ENCODE measurements around the gene MACF1.
"Not testable (repeated sequence)": the region's sequence is repeated elsewhere in the genome, so short reads cannot be mapped to it uniquely, and the experiment has no call there.

Gene MACF1

DNA sequence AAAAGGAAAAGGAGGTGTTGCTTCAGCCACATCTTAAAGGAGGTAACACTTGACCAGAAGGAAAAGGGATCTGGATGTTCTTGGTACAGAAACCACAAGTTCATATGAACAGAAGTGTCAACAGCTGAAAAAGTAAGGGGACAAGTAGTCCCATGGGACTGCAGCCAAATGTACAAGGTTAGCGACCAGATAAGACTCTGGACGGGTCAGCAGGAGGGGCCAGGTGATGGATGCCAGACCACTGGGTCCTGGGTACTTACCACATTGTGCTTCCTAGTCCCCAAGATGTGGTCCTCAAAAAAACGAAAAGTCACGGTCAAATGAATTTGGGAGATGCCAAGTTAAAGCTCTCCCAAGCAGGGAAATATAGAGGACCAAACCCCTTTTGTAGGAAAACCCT, 270.3 kb downstream of the MACF1 start:
- Histone ChIP-seq H3K18ac (ENCODE audit: low read length) (no peak overlapping the region), H3K4me1 (ENCODE audit: control insufficient read depth in 1 of 2, insufficient read depth in 2 of 2, low read length in 2 of 2) (no peaks in the 10 kb centered on the region), H3K79me1 (ENCODE audit: low read length) (no peaks in the 10 kb centered on the region), H3K23ac (ENCODE audit: low read length) (no peak overlapping the region), H3K4ac (ENCODE audit: low read depth, low read length) (no peak overlapping the region), H3K14ac (ENCODE audit: low read length) (no peak overlapping the region), H3K4me2 (ENCODE audit: low read length) (no peak overlapping the region), H2BK5ac (ENCODE audit: low read depth, low read length, poor library complexity) (no peak overlapping the region), H3K27me3 (ENCODE audit: insufficient read depth, low read length) (no peaks in the 10 kb centered on the region), H2BK12ac (ENCODE audit: low read length) (no peak overlapping the region), H3K4me3 (ENCODE audit: low read depth, low read length) (no peak overlapping the region), H2AK5ac (ENCODE audit: low read length) (no peak overlapping the region), H3K36me3 (ENCODE audit: control insufficient read depth in 1 of 2, insufficient read depth in 2 of 2, low read length in 2 of 2) (peaks cover 12 to 30% of the 10 kb centered on the region in 2 experiments), H3K27ac (ENCODE audit: low read depth, low read length) (no peak overlapping the region), H4K12ac (ENCODE audit: low read depth, low read length) (no peak overlapping the region), H4K91ac (ENCODE audit: low read depth, low read length) (no peak overlapping the region), H2AFZ (ENCODE audit: insufficient read depth, low read length, poor library complexity) (no peak overlapping the region), H3K9me3 (ENCODE audit: insufficient read depth, low read depth, low read length) (no peaks in the 10 kb centered on the region), H2BK120ac (ENCODE audit: insufficient read depth, low read length, poor library complexity) (no peak overlapping the region), H3K9ac (ENCODE audit: low read length) (no peak overlapping the region), H3K79me2 (ENCODE audit: control insufficient read depth, insufficient read depth, low read length, poor library complexity) (no peaks in the 10 kb centered on the region), H4K8ac (ENCODE audit: low read depth, low read length) (no peak overlapping the region)
- no peak for DNase-seq
- WGBS (ENCODE audit: extremely low coverage, insufficient coverage, insufficient read length) = no CpG with 5 or more reads among the region's 4 CpGs

DNA sequence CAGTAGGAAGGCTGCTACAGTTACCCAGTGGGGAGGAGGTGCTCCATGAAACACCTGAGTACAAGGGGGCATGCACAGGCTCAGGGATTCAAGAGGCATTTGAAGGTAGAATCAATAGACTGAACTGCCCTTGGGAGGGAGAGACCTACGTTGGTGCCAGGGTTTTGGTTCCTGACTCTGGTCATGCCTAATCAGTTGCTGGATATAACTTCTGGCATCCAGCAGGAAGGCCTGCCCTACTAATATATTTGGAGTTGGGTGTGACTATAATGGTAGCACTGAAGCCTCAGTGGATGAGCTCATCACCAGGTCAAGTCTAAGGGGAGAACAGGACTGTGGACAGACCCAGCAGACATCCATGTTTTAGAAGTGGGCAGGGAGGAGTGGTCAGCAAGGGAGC, 271.1 kb downstream of the MACF1 start:
- not testable (repeated sequence) for H3K23ac ChIP-seq (ENCODE audit: low read length); H3K4me2 ChIP-seq (ENCODE audit: low read length)
- WGBS (ENCODE audit: extremely low coverage, insufficient coverage, insufficient read length) = no CpG with 5 or more reads among the region's 1 CpG

DNA sequence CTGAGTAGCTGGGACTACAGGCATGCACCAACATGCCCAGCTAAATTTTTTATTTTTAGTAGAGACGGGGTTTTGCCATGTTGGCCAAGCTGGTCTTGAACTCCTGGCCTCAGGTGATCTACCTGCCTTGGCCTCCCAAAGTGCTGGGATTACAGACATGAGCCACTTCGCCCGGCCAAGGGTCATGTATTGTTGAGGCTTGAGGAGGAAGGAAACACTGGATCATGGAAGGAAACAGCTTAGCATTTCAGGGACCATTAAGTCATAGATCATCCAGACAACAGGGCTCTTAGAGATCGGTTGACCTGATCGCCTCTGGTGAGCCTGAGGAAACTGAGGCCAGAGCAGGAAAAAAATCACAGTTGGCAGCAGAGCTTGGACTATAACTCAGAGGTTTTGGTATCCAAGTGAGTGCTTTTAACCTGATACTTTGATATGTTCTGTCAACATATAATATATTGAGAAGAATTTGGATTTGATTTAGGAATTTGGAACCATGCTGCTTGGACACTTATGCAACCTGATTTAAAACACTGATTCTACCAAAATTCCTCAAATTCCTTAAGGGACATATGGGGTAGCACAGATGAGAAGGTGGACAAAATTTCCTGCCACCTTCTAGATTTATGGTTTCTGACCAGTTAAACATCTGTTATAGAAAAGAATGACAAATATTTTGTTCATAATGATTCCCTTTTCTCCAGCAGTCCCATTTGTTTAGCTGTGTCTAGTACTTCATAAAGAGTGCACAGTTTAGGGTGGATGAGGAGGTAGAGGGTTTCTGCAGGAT, 273.8 kb downstream of the MACF1 start:
- no peak overlapping the region for H4K8ac ChIP-seq (ENCODE audit: low read depth, low read length)
- no peak overlapping the region for H4K12ac ChIP-seq (ENCODE audit: low read depth, low read length)
- H3K9ac ChIP-seq (ENCODE audit: low read length) = no peak overlapping the region
- H3K4me1 ChIP-seq (ENCODE audit: control insufficient read depth in 1 of 2, insufficient read depth in 2 of 2, low read length in 2 of 2) = no peaks in the 10 kb centered on the region
- no peak overlapping the region for H2AK5ac ChIP-seq (ENCODE audit: low read length)
- no peak overlapping the region for H3K4me3 ChIP-seq (ENCODE audit: low read depth, low read length)
- no peak for DNase-seq
- no peak overlapping the region for H2BK5ac ChIP-seq (ENCODE audit: low read depth, low read length, poor library complexity)
- no peak overlapping the region for H3K18ac ChIP-seq (ENCODE audit: low read length)
- no peak overlapping the region for H2BK12ac ChIP-seq (ENCODE audit: low read length)
- no peaks in the 10 kb centered on the region for H3K9me3 ChIP-seq (ENCODE audit: insufficient read depth, low read depth, low read length)
- no peak overlapping the region for H3K23ac ChIP-seq (ENCODE audit: low read length)
- H3K4ac ChIP-seq (ENCODE audit: low read depth, low read length) = no peak overlapping the region
- no peak overlapping the region for H4K91ac ChIP-seq (ENCODE audit: low read depth, low read length)
- peaks cover 22 to 42% of the 10 kb centered on the region in 2 experiments for H3K36me3 ChIP-seq (ENCODE audit: control insufficient read depth in 1 of 2, insufficient read depth in 2 of 2, low read length in 2 of 2)
- no peak overlapping the region for H2BK120ac ChIP-seq (ENCODE audit: insufficient read depth, low read length, poor library complexity)
- H3K14ac ChIP-seq (ENCODE audit: low read length) = no peak overlapping the region
- no CpG with 5 or more reads among the region's 5 CpGs for WGBS (ENCODE audit: extremely low coverage, insufficient coverage, insufficient read length)
- no peaks in the 10 kb centered on the region for H3K79me1 ChIP-seq (ENCODE audit: low read length)
- H3K27ac ChIP-seq (ENCODE audit: low read depth, low read length) = no peak overlapping the region
- no peaks in the 10 kb centered on the region for H3K27me3 ChIP-seq (ENCODE audit: insufficient read depth, low read length)
- no peak overlapping the region for H2AFZ ChIP-seq (ENCODE audit: insufficient read depth, low read length, poor library complexity)
- no peaks in the 10 kb centered on the region for H3K79me2 ChIP-seq (ENCODE audit: control insufficient read depth, insufficient read depth, low read length, poor library complexity)
- H3K4me2 ChIP-seq (ENCODE audit: low read length) = no peak overlapping the region

More for the DNA sequence above, 271.1 kb downstream of the MACF1 start:
- H2BK5ac ChIP-seq (ENCODE audit: low read depth, low read length, poor library complexity); H3K18ac ChIP-seq (ENCODE audit: low read length); H3K9ac ChIP-seq (ENCODE audit: low read length); H2BK120ac ChIP-seq (ENCODE audit: insufficient read depth, low read length, poor library complexity); H4K8ac ChIP-seq (ENCODE audit: low read depth, low read length); H3K4me1 ChIP-seq (ENCODE audit: control insufficient read depth in 1 of 2, insufficient read depth in 2 of 2, low read length in 2 of 2); H2BK12ac ChIP-seq (ENCODE audit: low read length); H3K79me2 ChIP-seq (ENCODE audit: control insufficient read depth, insufficient read depth, low read length, poor library complexity); H3K4ac ChIP-seq (ENCODE audit: low read depth, low read length); H4K91ac ChIP-seq (ENCODE audit: low read depth, low read length); H3K4me3 ChIP-seq (ENCODE audit: low read depth, low read length); H3K14ac ChIP-seq (ENCODE audit: low read length); H2AFZ ChIP-seq (ENCODE audit: insufficient read depth, low read length, poor library complexity); DNase-seq; H3K9me3 ChIP-seq (ENCODE audit: insufficient read depth, low read depth, low read length); H3K79me1 ChIP-seq (ENCODE audit: low read length); H3K27me3 ChIP-seq (ENCODE audit: insufficient read depth, low read length); H2AK5ac ChIP-seq (ENCODE audit: low read length); H3K27ac ChIP-seq (ENCODE audit: low read depth, low read length); H4K12ac ChIP-seq (ENCODE audit: low read depth, low read length): not testable (repeated sequence)
- peaks cover 16 to 37% of the 10 kb centered on the region in 2 experiments for H3K36me3 ChIP-seq (ENCODE audit: control insufficient read depth in 1 of 2, insufficient read depth in 2 of 2, low read length in 2 of 2)

GRCh38 chr1:39481289-39481688, 276.8 kb downstream of the MACF1 start:
- Histone ChIP-seq H3K79me2 (ENCODE audit: control insufficient read depth, insufficient read depth, low read length, poor library complexity) (no peaks in the 10 kb centered on the region), H4K12ac (ENCODE audit: low read depth, low read length) (no peak overlapping the region), H3K4me1 (ENCODE audit: control insufficient read depth in 1 of 2, insufficient read depth in 2 of 2, low read length in 2 of 2) (no peaks in the 10 kb centered on the region), H3K79me1 (ENCODE audit: low read length) (no peaks in the 10 kb centered on the region), H3K9me3 (ENCODE audit: insufficient read depth, low read depth, low read length) (no peaks in the 10 kb centered on the region), H3K27me3 (ENCODE audit: insufficient read depth, low read length) (no peaks in the 10 kb centered on the region), H2BK5ac (ENCODE audit: low read depth, low read length, poor library complexity) (no peak overlapping the region), H3K27ac (ENCODE audit: low read depth, low read length) (no peak overlapping the region), H3K4me3 (ENCODE audit: low read depth, low read length) (no peak overlapping the region), H2BK120ac (ENCODE audit: insufficient read depth, low read length, poor library complexity) (no peak overlapping the region), H3K18ac (ENCODE audit: low read length) (no peak overlapping the region), H3K14ac (ENCODE audit: low read length) (no peak overlapping the region), H4K8ac (ENCODE audit: low read depth, low read length) (no peak overlapping the region), H2AK5ac (ENCODE audit: low read length) (no peak overlapping the region), H3K23ac (ENCODE audit: low read length) (no peak overlapping the region), H4K91ac (ENCODE audit: low read depth, low read length) (no peak overlapping the region), H2AFZ (ENCODE audit: insufficient read depth, low read length, poor library complexity) (no peak overlapping the region), H3K4me2 (ENCODE audit: low read length) (no peak overlapping the region), H3K9ac (ENCODE audit: low read length) (no peak overlapping the region), H3K4ac (ENCODE audit: low read depth, low read length) (no peak overlapping the region), H3K36me3 (ENCODE audit: control insufficient read depth in 1 of 2, insufficient read depth in 2 of 2, low read length in 2 of 2) (peaks cover 25 to 46% of the 10 kb centered on the region in 2 experiments), H2BK12ac (ENCODE audit: low read length) (no peak overlapping the region)
- WGBS (ENCODE audit: extremely low coverage, insufficient coverage, insufficient read length) = no CpG with 5 or more reads among the region's 6 CpGs
- no peak for DNase-seq
